NCI-H1092 (cell line): ENCODE data around the gene AGRN.

Experiments
- DNase-seq: peaks from one replicate; lab custom pipeline; 2025; lab: John Stamatoyannopoulos, UW

Gene AGRN

GRCh38 chr1:1038694-1039093 lies 18.8 kb downstream of the AGRN start:
- no peak for DNase-seq

DNA sequence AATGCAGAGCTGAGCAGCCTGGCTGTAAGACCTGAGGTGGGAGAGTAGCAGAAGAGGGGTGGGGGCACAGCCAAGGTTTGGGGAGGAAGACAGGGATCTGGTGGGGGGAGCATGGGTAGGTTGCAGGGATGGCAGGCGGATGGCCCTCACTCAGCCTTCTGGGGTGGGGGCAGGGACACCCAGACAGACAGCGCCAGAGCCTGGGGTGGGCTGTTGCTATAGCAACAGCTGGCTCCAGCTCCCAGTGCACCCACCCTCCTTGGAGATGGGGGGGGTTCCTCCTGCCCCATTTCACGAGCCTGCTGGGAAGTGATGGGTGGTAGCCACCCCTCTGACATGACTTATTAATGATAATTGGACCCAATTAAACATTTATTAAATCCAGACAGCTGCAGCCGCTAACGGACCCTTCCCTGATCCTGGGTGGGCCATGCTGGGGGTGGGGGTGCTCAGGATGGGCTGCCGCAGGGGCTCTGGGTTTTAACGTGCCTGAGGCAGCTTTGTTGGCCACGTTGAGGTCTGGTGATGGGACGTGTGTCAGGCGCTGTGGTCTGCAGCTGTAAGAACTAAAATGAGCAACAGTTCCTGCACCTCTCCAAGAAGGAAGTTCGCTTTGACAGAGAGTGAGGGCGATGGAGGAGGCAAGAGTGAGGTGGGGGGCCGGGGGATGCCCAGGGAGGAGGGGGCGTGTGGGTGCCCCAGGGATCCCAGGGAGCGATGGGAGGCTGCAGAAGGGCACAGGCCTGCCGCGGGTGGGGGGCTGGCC lies 19.4 kb downstream of the AGRN start:
- no peak for DNase-seq

DNA sequence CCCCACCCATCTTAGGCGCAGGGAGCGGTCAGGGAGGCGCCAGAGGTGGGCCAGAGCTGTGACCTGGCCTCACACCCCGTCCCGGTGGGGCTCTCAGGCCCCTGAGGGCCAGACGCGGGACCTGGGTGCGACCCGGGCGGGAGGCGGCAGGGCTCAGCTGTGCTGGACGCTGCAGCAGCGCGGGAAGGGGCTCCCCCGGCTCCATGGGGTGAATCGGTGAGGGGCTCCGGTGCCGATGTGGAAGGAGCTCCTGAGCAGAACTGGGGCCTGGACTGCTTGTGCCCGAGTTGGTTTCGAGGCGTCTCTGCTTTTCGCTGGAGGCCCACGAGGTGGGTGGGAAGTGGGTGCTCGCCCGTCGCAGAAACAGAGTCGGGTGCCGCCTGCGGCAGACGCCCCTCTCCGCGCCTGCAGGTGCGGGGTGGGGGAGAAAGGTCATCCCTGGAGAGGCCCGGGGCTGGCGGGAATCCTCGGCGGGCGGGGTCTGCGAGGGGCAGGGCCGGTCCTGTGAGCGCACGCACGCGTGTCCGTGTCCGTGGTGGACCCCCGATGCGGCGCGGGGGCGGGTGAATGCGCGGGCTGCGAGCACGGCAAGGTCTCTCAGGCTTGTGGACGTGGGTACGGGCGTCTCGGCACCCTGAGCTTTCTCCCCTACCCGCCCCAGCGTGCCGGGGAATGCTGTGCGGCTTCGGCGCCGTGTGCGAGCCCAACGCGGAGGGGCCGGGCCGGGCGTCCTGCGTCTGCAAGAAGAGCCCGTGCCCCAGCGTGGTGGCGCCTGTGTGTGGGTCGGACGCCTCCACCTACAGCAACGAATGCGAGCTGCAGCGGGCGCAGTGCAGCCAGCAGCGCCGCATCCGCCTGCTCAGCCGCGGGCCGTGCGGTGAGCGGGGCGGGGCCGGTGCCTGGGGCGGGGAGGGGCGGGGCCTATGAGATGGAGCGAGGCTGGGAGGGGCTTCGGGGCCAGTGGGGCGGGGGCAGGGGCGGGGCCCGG lies 20.4 kb downstream of the AGRN start:
- DNase-seq = no peak

- DNase-seq = no peak
Observed at GRCh38 chr1:1041092-1041523, 21.2 kb downstream of the AGRN start.

DNA sequence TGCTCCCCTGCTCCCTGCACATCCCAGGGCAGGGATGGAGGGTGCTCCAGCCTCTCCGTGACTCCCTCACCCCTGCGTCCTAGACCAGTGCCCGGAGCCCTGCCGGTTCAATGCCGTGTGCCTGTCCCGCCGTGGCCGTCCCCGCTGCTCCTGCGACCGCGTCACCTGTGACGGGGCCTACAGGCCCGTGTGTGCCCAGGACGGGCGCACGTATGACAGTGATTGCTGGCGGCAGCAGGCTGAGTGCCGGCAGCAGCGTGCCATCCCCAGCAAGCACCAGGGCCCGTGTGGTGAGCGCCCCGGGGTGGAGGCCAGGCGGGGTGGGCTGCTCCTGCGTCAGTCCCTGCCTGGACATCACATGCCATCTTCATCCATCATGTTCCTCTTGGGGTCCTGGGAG lies 22.0 kb downstream of the AGRN start:
- DNase-seq = no peak

DNA sequence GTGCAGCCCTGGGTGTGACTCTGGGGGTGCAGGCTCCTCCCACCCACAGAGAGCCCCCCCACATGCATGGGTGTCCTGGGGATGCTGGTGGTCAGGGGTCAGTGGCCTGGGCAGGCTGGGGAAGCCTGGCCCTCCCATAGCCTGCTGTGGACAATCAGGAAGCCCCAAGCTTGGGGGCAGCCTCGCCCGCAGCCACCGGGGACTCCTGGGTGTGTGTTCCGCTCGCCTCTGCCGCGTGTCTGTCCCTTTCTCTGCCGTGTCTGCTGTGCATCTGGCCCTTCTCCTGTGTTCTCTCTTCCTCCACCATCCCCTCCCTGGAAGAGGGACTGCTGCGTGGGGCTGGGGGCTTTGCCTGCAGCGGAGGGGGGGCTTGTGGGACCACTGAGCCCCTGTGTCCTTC lies 22.9 kb downstream of the AGRN start:
- DNase-seq = no peak

DNA sequence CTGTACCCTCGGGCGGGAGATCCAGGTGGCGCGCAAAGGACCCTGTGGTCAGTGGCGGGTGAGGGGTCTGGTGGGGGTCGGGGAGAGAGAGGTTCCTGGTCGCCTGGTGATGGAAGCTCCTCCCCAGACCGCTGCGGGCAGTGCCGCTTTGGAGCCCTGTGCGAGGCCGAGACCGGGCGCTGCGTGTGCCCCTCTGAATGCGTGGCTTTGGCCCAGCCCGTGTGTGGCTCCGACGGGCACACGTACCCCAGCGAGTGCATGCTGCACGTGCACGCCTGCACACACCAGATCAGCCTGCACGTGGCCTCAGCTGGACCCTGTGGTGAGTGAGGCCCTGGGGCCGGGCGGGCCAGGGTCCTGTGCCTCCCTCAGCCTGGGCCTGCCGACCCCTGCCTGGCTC lies 23.5 kb downstream of the AGRN start:
- no peak for DNase-seq

DNA sequence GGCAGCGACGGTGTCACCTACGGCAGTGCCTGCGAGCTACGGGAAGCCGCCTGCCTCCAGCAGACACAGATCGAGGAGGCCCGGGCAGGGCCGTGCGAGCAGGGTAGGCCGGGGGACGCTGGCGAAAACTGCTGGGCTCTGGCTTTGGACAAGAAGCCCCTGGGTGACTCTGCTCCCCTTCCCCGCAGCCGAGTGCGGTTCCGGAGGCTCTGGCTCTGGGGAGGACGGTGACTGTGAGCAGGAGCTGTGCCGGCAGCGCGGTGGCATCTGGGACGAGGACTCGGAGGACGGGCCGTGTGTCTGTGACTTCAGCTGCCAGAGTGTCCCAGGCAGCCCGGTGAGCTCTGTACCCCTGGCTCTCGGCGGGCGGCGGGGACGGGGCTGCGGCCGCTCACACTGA lies 24.0 kb downstream of the AGRN start:
- DNase-seq = no peak

DNA sequence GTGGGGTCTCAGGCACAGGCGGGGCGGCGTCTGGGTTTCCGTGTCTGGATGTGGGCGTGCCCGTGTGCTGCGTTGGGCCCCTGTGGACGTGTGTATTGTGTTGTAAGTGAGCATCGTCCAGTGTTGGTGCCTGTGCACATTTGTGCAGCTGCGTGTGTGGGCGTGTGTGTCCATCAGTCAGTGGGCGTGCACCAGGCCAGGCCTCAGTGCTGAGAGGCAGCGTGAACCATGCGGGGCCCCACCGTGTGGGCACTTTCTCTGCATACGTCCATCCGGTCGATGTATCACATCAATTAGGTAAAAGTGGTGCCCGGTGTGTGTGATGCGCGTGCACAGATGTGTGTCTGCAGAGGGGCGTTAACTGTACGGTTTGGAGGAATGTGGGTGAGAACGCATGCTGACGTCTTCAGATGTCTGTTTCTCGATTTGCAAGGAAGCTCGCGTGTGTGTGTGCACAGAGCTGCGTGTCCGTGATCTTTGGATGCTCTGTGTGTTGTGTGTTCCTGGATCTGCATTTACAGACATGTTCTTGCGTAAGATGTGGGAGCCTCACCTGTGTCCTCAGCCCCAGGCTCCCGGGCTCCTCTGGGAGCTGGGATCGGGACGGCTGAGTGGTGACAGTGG lies 24.6 kb downstream of the AGRN start:
- no peak for DNase-seq

- no peak for DNase-seq
Observed at GRCh38 chr1:1045129-1045528, 25.2 kb downstream of the AGRN start.

DNA sequence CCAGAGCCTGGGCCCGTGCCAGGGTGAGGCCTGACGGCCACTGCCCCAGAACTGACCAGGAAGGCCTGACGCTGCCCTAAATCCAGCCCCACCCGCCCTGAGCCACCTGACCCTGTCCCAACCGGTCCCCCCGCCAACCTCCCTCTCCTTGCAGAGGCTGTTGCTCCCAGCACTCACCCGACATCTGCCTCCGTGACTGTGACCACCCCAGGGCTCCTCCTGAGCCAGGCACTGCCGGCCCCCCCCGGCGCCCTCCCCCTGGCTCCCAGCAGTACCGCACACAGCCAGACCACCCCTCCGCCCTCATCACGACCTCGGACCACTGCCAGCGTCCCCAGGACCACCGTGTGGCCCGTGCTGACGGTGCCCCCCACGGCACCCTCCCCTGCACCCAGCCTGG lies 26.3 kb downstream of the AGRN start:
- no peak for DNase-seq

DNA sequence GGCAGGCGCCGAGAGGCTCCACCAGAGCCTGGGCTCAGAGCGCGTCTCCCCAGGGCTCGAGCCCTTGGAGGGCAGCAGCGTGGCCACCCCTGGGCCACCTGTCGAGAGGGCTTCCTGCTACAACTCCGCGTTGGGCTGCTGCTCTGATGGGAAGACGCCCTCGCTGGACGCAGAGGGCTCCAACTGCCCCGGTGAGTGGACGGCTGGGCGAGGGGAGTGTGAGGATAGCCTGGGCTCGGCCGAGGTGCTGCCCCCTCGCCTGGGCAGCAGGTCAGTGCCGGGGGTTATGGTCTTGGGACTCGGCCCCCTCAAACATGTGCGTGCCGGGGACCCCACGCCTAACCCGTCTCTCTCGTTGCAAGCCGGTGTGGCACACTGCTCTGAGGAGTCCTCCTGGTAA lies 26.8 kb downstream of the AGRN start:
- DNase-seq = no peak

GRCh38 chr1:1047407-1047806 lies 27.5 kb downstream of the AGRN start:
- no peak for DNase-seq

- DNase-seq = no peak
Observed at GRCh38 chr1:1047963-1048362, 28.0 kb downstream of the AGRN start.

DNA sequence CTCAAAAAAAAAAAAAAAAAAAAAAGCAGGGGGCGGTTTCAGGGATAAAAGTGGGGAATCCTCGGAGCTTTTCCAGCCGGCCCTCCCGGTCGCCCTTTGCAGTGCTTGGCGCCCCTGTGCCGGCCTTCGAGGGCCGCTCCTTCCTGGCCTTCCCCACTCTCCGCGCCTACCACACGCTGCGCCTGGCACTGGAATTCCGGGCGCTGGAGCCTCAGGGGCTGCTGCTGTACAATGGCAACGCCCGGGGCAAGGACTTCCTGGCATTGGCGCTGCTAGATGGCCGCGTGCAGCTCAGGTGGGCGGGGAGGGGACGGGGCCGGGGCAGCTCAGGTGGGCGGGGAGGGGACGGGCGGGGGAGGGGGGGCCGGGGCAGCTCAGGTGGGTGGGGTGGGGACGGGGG lies 28.8 kb downstream of the AGRN start:
- no peak for DNase-seq

- DNase-seq = no peak
Observed at GRCh38 chr1:1049318-1050165, 29.6 kb downstream of the AGRN start.

GRCh38 chr1:1050577-1051052 lies 30.7 kb downstream of the AGRN start:
- no peak for DNase-seq

DNA sequence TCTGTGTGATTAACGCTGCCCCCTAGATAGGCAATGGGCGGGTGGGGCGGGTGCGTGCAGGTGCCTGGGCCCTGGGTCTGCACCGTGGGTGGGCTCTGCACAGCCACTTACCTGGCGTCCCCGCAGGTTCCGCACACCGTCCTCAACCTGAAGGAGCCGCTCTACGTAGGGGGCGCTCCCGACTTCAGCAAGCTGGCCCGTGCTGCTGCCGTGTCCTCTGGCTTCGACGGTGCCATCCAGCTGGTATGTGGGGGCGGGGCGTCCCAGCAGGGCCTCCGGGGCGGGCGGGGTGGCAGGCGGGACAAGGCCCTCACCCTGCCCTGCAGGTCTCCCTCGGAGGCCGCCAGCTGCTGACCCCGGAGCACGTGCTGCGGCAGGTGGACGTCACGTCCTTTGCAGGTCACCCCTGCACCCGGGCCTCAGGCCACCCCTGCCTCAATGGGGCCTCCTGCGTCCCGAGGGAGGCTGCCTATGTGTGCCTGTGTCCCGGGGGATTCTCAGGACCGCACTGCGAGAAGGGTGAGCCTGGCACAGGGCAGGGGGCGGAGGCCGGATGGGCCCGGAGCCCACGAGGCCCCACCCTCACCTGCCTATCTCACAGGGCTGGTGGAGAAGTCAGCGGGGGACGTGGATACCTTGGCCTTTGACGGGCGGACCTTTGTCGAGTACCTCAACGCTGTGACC lies 31.3 kb downstream of the AGRN start:
- DNase-seq = no peak

DNA sequence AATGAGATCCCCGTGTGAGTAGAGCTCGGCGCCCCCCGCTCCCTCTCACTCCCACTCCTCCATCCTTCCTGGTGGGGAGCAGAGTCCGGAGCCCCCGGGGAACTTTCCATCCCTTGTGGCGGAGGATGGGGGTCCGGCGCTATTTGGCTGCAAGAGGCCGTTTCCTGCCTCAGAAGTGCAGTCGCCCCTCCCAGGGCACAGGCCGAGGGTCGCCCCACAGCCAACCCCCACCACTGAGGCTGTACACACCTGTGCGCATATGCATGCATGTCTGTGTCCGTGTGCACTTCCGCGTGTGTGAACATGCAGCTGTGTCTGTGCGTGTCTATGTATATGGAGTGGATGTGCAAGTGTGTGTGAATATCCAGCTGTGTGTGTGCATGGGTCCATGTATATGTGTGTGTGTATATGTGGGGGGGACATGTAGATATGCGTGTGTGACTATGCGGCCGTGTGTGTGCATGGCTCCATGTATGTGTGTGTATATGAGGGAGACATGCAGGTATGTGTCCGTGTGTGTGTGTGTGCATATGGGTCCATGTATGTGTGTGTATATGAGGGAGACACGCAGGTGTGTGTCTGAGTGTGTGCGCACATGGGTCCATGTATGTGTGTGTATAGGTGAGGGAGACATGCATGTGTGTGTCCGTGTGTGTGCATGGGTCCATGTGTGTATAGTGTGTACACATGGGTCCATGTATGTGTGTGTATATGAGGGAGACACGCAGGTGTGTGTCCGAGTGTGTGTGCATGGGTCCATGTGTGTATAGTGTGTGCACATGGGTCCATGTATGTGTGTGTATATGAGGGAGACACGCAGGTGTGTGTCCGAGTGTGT lies 32.3 kb downstream of the AGRN start:
- DNase-seq = no peak

DNA sequence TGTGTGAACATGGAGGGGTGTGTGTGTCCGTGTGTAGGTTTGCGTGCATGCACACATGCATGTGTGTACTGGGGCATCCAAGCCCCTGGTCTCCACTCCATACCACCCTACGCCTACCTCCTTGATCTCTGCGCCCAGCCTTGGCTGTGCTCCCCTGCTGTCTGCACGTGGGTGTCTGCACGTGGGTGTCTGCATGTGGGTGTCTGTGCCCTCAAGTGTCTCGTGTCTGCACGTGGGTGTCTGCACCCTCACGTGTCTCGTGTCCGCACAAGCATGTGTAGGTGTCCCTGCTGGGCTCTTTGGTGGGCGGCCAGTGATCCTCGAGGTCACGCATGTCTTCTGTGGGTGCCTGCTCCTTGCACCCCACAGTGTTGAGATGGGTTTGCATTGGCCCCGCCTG lies 33.1 kb downstream of the AGRN start:
- DNase-seq = no peak
